GM18951 (cell line): Measurements from ENCODE around the gene KRTAP10-3.
"Not testable (repeated sequence)": the region's sequence is repeated elsewhere in the genome, so short reads cannot be mapped to it uniquely, and the experiment has no call there.

Experiments used
- POLR2A ChIP-seq: IDR thresholded peaks from 4 replicates; pipeline ENCODE4 v1.6.1; 2011; ENCODE audit warnings: mild to moderate bottlenecking; ENCODE audit not compliant: insufficient read length, insufficient read depth; ENCODE audit errors: extremely low read depth
- in situ Hi-C: fragments of 300-500 bp; cut with MboI; formaldehyde crosslinking; loops from one replicate; pipeline ENCODE4 v1.12.0; 2022; ENCODE audit warnings: low sequenced_read_pairs, mixed read lengths, inconsistent platforms; ENCODE audit not compliant: unreplicated experiment

KRTAP10-3 gene

GRCh38 chr21:44571296-44571695 lies 12.7 kb upstream of the KRTAP10-3 start:
- TF ChIP-seq POLR2A: no peak
- in situ Hi-C loops: no loop called here

- in situ Hi-C loops: no loop called here
- no peak for TF ChIP-seq POLR2A
Observed at GRCh38 chr21:44569861-44570517, 11.4 kb upstream of the KRTAP10-3 start.

- no peak for TF ChIP-seq POLR2A
- in situ Hi-C loops: no loop called here
Observed at GRCh38 chr21:44568667-44569556, 10.3 kb upstream of the KRTAP10-3 start.

- no peak for TF ChIP-seq POLR2A
- in situ Hi-C loops: no loop called here
Observed at GRCh38 chr21:44568261-44568660, 9.7 kb upstream of the KRTAP10-3 start.

- in situ Hi-C loops: no loop called here
- TF ChIP-seq POLR2A: no peak
Observed at GRCh38 chr21:44567481-44568171, 9.0 kb upstream of the KRTAP10-3 start.

- no peak for TF ChIP-seq POLR2A
- in situ Hi-C loops: no loop called here
Observed at GRCh38 chr21:44566403-44566802, 7.8 kb upstream of the KRTAP10-3 start.

GRCh38 chr21:44564886-44565598 lies 6.4 kb upstream of the KRTAP10-3 start:
- in situ Hi-C loops: no loop called here
- no peak for TF ChIP-seq POLR2A

- no peak for TF ChIP-seq POLR2A
- in situ Hi-C loops: no loop called here
Observed at GRCh38 chr21:44564099-44564498, 5.5 kb upstream of the KRTAP10-3 start.

GRCh38 chr21:44558329-44558675 lies 293 bp downstream of the KRTAP10-3 start:
- in situ Hi-C loops: not testable (repeated sequence)

GRCh38 chr21:44557491-44558328 lies 885 bp downstream of the KRTAP10-3 start:
- in situ Hi-C loops: no loop called here
- TF ChIP-seq POLR2A: no peak

- TF ChIP-seq POLR2A: no peak
- in situ Hi-C loops: no loop called here
Observed at GRCh38 chr21:44556879-44557278, 1.7 kb downstream of the KRTAP10-3 start.

GRCh38 chr21:44555200-44555875 lies 3.3 kb downstream of the KRTAP10-3 start:
- in situ Hi-C loops: no loop called here
- TF ChIP-seq POLR2A: no peak

- no peak for TF ChIP-seq POLR2A
- in situ Hi-C loops: no loop called here
Observed at GRCh38 chr21:44552681-44553080, 5.9 kb downstream of the KRTAP10-3 start.
